Pancreas (tissue), 10 donors: ENCODE data around the gene RNF207. TPM values are rescaled to one million over a fixed set of nuclear protein-coding genes. Genes with fewer than 3 reads are reported as not detected.

Source experiments
- ATAC-seq, 4 donors: fragments of 200-7000 bp; cut with Tn5 transposase; one replicate each; pipeline versions ENCODE4 v1.8.0 to v1.9.1; 2020; ENCODE audit warnings: mild to moderate bottlenecking in 4 of 4, moderate library complexity in 4 of 4
- DNase-seq, 6 donors: peaks; one replicate each; pipeline ENCODE4 v3.0.0-alpha.2; 2020
- FAIRE-seq: peaks from 2 replicates; lab custom pipeline; 2012; peaks lifted over from hg19 to GRCh38; lab: Jason Lieb, UNC
- H3K27ac ChIP-seq, 4 donors: fragments of 200-600 bp; sonication (generic); 1 replicate in 3 of 4; 2 replicates in 1 of 4; pipeline versions ENCODE4 v1.5.0 to v1.8.0; 2020
- H3K27me3 ChIP-seq, 4 donors: fragments of 200-600 bp; one replicate each; pipeline ENCODE4 v1.8.0; 2021
- H3K36me3 ChIP-seq, 3 donors: fragments of 200-600 bp; sonication (generic) in 1 of 3; one replicate each; pipeline versions ENCODE4 v1.5.0 to v1.8.0; 2020 to 2021
- H3K4me1 ChIP-seq, 3 donors: fragments of 200-600 bp; one replicate each; pipeline ENCODE4 v1.8.0; 2021
- H3K4me3 ChIP-seq, 4 donors: fragments of 200-600 bp; sonication (generic) in 2 of 4; one replicate each; pipeline versions ENCODE4 v1.5.0 to v1.8.0; 2020 to 2021
- H3K9me3 ChIP-seq, 4 donors: fragments of 200-600 bp; one replicate each; pipeline ENCODE4 v1.8.0; 2021
- CTCF ChIP-seq, 4 donors: fragments of 200-600 bp; sonication (generic) in 3 of 4; IDR thresholded peaks; one replicate each; pipeline versions ENCODE4 v1.5.0 to v1.8.0; 2021; ENCODE audit warnings: antibody characterized with exemption in 4 of 4
- WGBS, 2 donors: extraction: QIAGEN DNeasy Blood & Tissue Kit; methylation state at CpG; one replicate each; pipeline ENCODE4 v1.1.7; 2013; 5-methylcytosine and 5-hydroxymethylcytosine counted together
- intact Hi-C, 3 donors: fragments of 100-400 bp; cut with DNase I; formaldehyde crosslinking; loops; one replicate each; pipeline versions ENCODE4 v1.11.1 to v1.14.2; 2022
- polyA plus RNA-seq, 2 donors: library from polyadenylated mRNA; stranded (reverse); fragments of 200-250 nt; gene quantifications; one replicate each; pipeline ENCODE4 v1.2.3, GENCODE V29; 2013
- total RNA-seq, 6 donors: library from RNA; stranded (reverse); fragmentation: NEBNext Ultra II Directional in 4 of 6; extraction: Animal tissue kit (Norgen Biotek cat#: 25700) in 4 of 6; gene quantifications; one replicate each; pipeline versions ENCODE4 v1.2.1 to v1.2.4, GENCODE V29; 2021 to 2023
- donor health status: healthy with polysubstance abuse.
- donor health status: DM: no; HTN: no; CAD: no; lungs with moderate emphysema.
- donor health status: DM: no; HTN: no; CAD: no.
- donor health status: control.
- donor health status: control.
- donor health status: Bipolar disorder and iron deficiency.
- donor health status: DM: yes; HTN: yes; CAD: no.
- donor health status: DM: no; HTN: no; CAD: no.
- donor health status: DM: no; HTN: no; CAD: no.
- donor health status: DM: yes; HTN: yes; CAD: no.

Gene RNF207
- total and polyA plus RNA-seq, 8 donors: 7.1 to 52.8 (median 13.4) TPM

GRCh38 chr1:6177681-6178380 is 28.1 kb upstream of the RNF207 start:
- WGBS, 2 donors: 59 to 81% methylated on average over 14 to 18 of the region's 18 CpGs
- ATAC-seq: no peak
- H3K36me3 ChIP-seq: no peaks in the 10 kb centered on the region
- intact Hi-C loops: no loop called here
- FAIRE-seq: no peak
- TF ChIP-seq CTCF (IDR thresholded peaks at IDR 0.05): no peak
- no peak for DNase-seq
- H3K9me3 ChIP-seq: no peaks in the 10 kb centered on the region
- peaks cover 0 to 2% (median 0%) of the 10 kb centered on the region in 3 donors for H3K4me1 ChIP-seq
- H3K27ac ChIP-seq: no peak overlapping the region
- no peak overlapping the region for H3K4me3 ChIP-seq
- peaks cover 0 to 8% (median 3%) of the 10 kb centered on the region in 4 donors for H3K27me3 ChIP-seq

- no peaks in the 10 kb centered on the region for H3K36me3 ChIP-seq
- peak in 1 of 4 donors; percentile 21 for ATAC-seq
- no peaks in the 10 kb centered on the region for H3K9me3 ChIP-seq
- TF ChIP-seq CTCF (IDR thresholded peaks at IDR 0.05): no peak
- peaks cover 0 to 2% (median 0%) of the 10 kb centered on the region in 3 donors for H3K4me1 ChIP-seq
- intact Hi-C loops: no loop called here
- H3K4me3 ChIP-seq: no peak overlapping the region
- 4 to 6% methylated on average over 34 to 51 of the region's 51 CpGs for WGBS, 2 donors
- no peak overlapping the region for H3K27ac ChIP-seq
- H3K27me3 ChIP-seq: peaks cover 0 to 8% (median 3%) of the 10 kb centered on the region in 4 donors
- DNase-seq: no peak
- no peak for FAIRE-seq
Observed at GRCh38 chr1:6178751-6179563, 27.0 kb upstream of the RNF207 start.

GRCh38 chr1:6179564-6180175 is 26.2 kb upstream of the RNF207 start:
- FAIRE-seq: no peak
- H3K9me3 ChIP-seq: no peaks in the 10 kb centered on the region
- no peak overlapping the region for H3K4me3 ChIP-seq
- intact Hi-C loops: no loop called here
- H3K27ac ChIP-seq: no peak overlapping the region
- peaks cover 0 to 2% (median 0%) of the 10 kb centered on the region in 3 donors for H3K4me1 ChIP-seq
- no peak for ATAC-seq
- peaks cover 0 to 8% (median 3%) of the 10 kb centered on the region in 4 donors for H3K27me3 ChIP-seq
- 1% methylated on average over 37 to 91 of the region's 92 CpGs for WGBS, 2 donors
- no peak for TF ChIP-seq CTCF (IDR thresholded peaks at IDR 0.05)
- H3K36me3 ChIP-seq: no peaks in the 10 kb centered on the region
- no peak for DNase-seq

DNA sequence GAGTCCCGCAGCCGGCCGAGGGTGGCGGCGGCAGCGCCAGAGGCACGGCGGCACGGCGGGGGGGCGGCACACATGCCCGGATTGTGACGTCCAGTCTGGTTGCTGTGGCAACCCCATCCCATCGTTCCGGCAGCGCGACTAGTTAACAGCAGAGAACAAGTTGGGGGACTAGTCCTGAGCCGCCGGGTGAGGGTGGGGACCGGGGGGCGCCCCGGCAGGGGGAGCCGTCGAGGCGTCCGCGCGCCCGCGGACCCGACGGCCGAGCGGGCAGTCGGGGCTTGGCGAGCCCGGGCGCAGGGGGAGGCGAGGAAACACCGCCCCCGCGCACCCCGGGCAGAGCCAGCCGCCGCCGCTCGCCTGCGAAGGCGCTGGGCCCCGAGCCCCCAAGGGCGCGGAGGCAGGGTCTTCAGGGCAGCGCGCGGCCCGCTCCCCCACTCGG is 25.6 kb upstream of the RNF207 start, which contains the start of gene CHD5:
Gene CHD5 (minus strand): TSS at position 54 of the 439 bp plus-strand sequence. CDS start 298 bp downstream, outside the sequence.
- Histone ChIP-seq H3K27me3 (peaks cover 0 to 8% (median 3%) of the 10 kb centered on the region in 4 donors), H3K4me3 (no peak within 1 kb of the TSS)
- intact Hi-C loops: no loop called here

More for the DNA sequence above, 25.6 kb upstream of the RNF207 start, which contains the start of gene CHD5:
- Histone ChIP-seq H3K27ac (no peak within 1 kb of the TSS), H3K9me3 (no peaks in the 10 kb centered on the region), H3K4me1 (peaks cover 0 to 2% (median 0%) of the 10 kb centered on the region in 3 donors), H3K36me3 (no peaks in the 10 kb centered on the region)
- no peak for FAIRE-seq
- WGBS, 2 donors: 3 to 4% methylated on average over 23 to 57 of the region's 57 CpGs
- no peak for DNase-seq
- no peak for TF ChIP-seq CTCF (IDR thresholded peaks at IDR 0.05)
- ATAC-seq: peak in 1 of 4 donors; percentile 22
